Astrocyte (in vitro differentiated cells and primary cell): Measurements from ENCODE around the gene TMPRSS6. TPM values are rescaled to one million over a fixed set of nuclear protein-coding genes. Genes with fewer than 3 reads are reported as not detected.

ENCODE experiments used
- DNase-seq: peaks from one replicate; pipeline ENCODE4 v3.0.0-alpha.2; 2010; ENCODE audit warnings: low read depth
- FAIRE-seq: peaks from 2 replicates; lab custom pipeline; 2011; peaks lifted over from hg19 to GRCh38; lab: Jason Lieb, UNC
- H2AFZ ChIP-seq: 2 replicates; pipeline ENCODE4 v1.6.0; 2012; ENCODE audit warnings: low read depth, low read length, inconsistent platforms
- H3K27ac ChIP-seq: 2 replicates; pipeline ENCODE4 v1.5.1; 2011; ENCODE audit warnings: low read depth, low read length, inconsistent platforms
- H3K27me3 ChIP-seq: 2 replicates; pipeline ENCODE4 v1.6.0; 2011; ENCODE audit warnings: low read length, inconsistent platforms; ENCODE audit not compliant: insufficient read depth
- H3K36me3 ChIP-seq: 2 replicates; pipeline ENCODE4 v1.5.1; 2011; ENCODE audit warnings: low read length, inconsistent platforms; ENCODE audit not compliant: insufficient read depth
- H3K4me1 ChIP-seq: 2 replicates; pipeline ENCODE4 v1.5.1; 2011; ENCODE audit warnings: low read length, inconsistent platforms; ENCODE audit not compliant: insufficient read depth
- H3K4me2 ChIP-seq: 2 replicates; pipeline ENCODE4 v1.6.0; 2012; ENCODE audit warnings: low read length, inconsistent platforms
- H3K4me3 ChIP-seq: 2 replicates; pipeline ENCODE4 v1.5.1; 2011; ENCODE audit warnings: low read depth, mild to moderate bottlenecking, low read length, inconsistent platforms; ENCODE audit not compliant: insufficient read depth
- H3K79me2 ChIP-seq: 2 replicates; pipeline ENCODE4 v1.6.0; 2012; ENCODE audit warnings: mild to moderate bottlenecking, low read length, inconsistent platforms; ENCODE audit not compliant: insufficient read depth
- H3K9ac ChIP-seq: 2 replicates; pipeline ENCODE4 v1.6.0; 2012; ENCODE audit warnings: mild to moderate bottlenecking, low read length, inconsistent platforms
- H3K9me3 ChIP-seq: 2 replicates; pipeline ENCODE4 v1.5.1; 2012; ENCODE audit warnings: low read depth, mild to moderate bottlenecking, low read length, inconsistent platforms; ENCODE audit not compliant: insufficient read depth
- H4K20me1 ChIP-seq: 2 replicates; pipeline ENCODE4 v1.6.0; 2012; ENCODE audit warnings: low read length, inconsistent platforms; ENCODE audit not compliant: insufficient read depth
- H3K27ac Mint-ChIP-seq: one replicate; pipeline ENCODE4 v1.8.0; 2021; ENCODE audit warnings: mild to moderate bottlenecking, mixed read lengths; ENCODE audit not compliant: unreplicated experiment
- H3K27me3 Mint-ChIP-seq: one replicate; pipeline ENCODE4 v1.8.0; 2021; ENCODE audit warnings: low read depth, mixed read lengths; ENCODE audit not compliant: unreplicated experiment
- H3K36me3 Mint-ChIP-seq: one replicate; pipeline ENCODE4 v1.8.0; 2021; ENCODE audit warnings: low read depth, mixed read lengths; ENCODE audit not compliant: unreplicated experiment
- H3K4me1 Mint-ChIP-seq: one replicate; pipeline ENCODE4 v1.8.0; 2021; ENCODE audit warnings: low read depth, mixed read lengths; ENCODE audit not compliant: unreplicated experiment
- H3K4me3 Mint-ChIP-seq: one replicate; pipeline ENCODE4 v1.8.0; 2021; ENCODE audit warnings: mild to moderate bottlenecking, moderate library complexity, mixed read lengths; ENCODE audit not compliant: unreplicated experiment
- H3K9me3 Mint-ChIP-seq: one replicate; pipeline ENCODE4 v1.8.0; 2021; ENCODE audit warnings: mild to moderate bottlenecking, mixed read lengths; ENCODE audit not compliant: unreplicated experiment
- CTCF ChIP-seq: IDR thresholded peaks from 2 replicates; pipeline ENCODE4 v1.5.1; 2011; ENCODE audit warnings: low read depth, mild to moderate bottlenecking, inconsistent platforms, low read length, moderate library complexity; ENCODE audit not compliant: insufficient read depth
- EZH2 ChIP-seq: IDR thresholded peaks from 2 replicates; pipeline ENCODE4 v1.6.1; 2012; ENCODE audit warnings: mild to moderate bottlenecking, low read length, inconsistent platforms; ENCODE audit not compliant: insufficient read depth
- total RNA-seq: library from RNA; stranded (reverse); gene quantifications from 2 replicates; pipeline ENCODE4 v1.2.1, GENCODE V29; 2021

TMPRSS6 gene
- total RNA-seq, 1 donor from 2014 or later: not detected

GRCh38 chr22:37065961-37066360 lies 43.6 kb downstream of the TMPRSS6 start:
- Histone ChIP-seq H4K20me1 (no peaks in the 10 kb centered on the region), H2AFZ (no peak overlapping the region), H3K4me1 (no peaks in the 10 kb centered on the region), H3K9me3 (no peaks in the 10 kb centered on the region), H3K27me3 (peaks cover 16% of the 10 kb centered on the region), H3K4me2 (no peak overlapping the region), H3K4me3 (no peak overlapping the region), H3K79me2 (no peaks in the 10 kb centered on the region), H3K36me3 (no peaks in the 10 kb centered on the region), H3K27ac (no peak overlapping the region), H3K9ac (no peak overlapping the region)
- DNase-seq (no peak), FAIRE-seq (no peak)
- H3K27me3 Mint-ChIP-seq: peaks cover 46% of the 10 kb centered on the region
- no peak overlapping the region for H3K4me3 Mint-ChIP-seq
- H3K9me3 Mint-ChIP-seq: no peaks in the 10 kb centered on the region
- TF ChIP-seq CTCF: no peak
- TF ChIP-seq EZH2: no peak
- H3K27ac Mint-ChIP-seq: no peak overlapping the region
- peaks cover 2% of the 10 kb centered on the region for H3K4me1 Mint-ChIP-seq
- peaks cover 3% of the 10 kb centered on the region for H3K36me3 Mint-ChIP-seq

GRCh38 chr22:37065180-37065579 lies 44.3 kb downstream of the TMPRSS6 start:
- peaks cover 43% of the 10 kb centered on the region for H3K27me3 Mint-ChIP-seq

More at GRCh38 chr22:37065180-37065579, 44.3 kb downstream of the TMPRSS6 start:
- Histone ChIP-seq H3K27ac (no peak overlapping the region), H3K27me3 (peaks cover 16% of the 10 kb centered on the region), H4K20me1 (no peaks in the 10 kb centered on the region), H3K4me3 (no peak overlapping the region), H3K36me3 (no peaks in the 10 kb centered on the region), H3K4me1 (no peaks in the 10 kb centered on the region), H2AFZ (no peak overlapping the region), H3K4me2 (no peak overlapping the region), H3K9ac (no peak overlapping the region), H3K9me3 (no peaks in the 10 kb centered on the region), H3K79me2 (no peaks in the 10 kb centered on the region)
- Mint-ChIP-seq H3K4me1 (peaks cover 2% of the 10 kb centered on the region), H3K4me3 (no peak overlapping the region), H3K9me3 (no peaks in the 10 kb centered on the region), H3K27ac (no peak overlapping the region), H3K36me3 (peaks cover 3% of the 10 kb centered on the region)
- FAIRE-seq (no peak), DNase-seq (no peak)
- TF ChIP-seq CTCF: no peak
- TF ChIP-seq EZH2: no peak
